HUES6 (cell line): Measurements from ENCODE around the gene XPNPEP1.

Experiments
- H3K27ac ChIP-seq: 2 replicates; pipeline ENCODE4 v1.7.0; 2013; ENCODE audit warnings: low read depth, mild to moderate bottlenecking, low read length, inconsistent platforms
- H3K27me3 ChIP-seq: 2 replicates; pipeline ENCODE4 v1.6.1; 2013; ENCODE audit warnings: low read length; ENCODE audit not compliant: control insufficient read depth, insufficient read depth
- H3K36me3 ChIP-seq: 2 replicates; pipeline ENCODE4 v1.6.1; 2013; ENCODE audit warnings: low read length; ENCODE audit not compliant: control insufficient read depth, insufficient read depth
- H3K4me1 ChIP-seq: 2 replicates; pipeline ENCODE4 v1.6.1; 2013; ENCODE audit warnings: low read length; ENCODE audit not compliant: control insufficient read depth, insufficient read depth
- H3K4me3 ChIP-seq: 2 replicates; pipeline ENCODE4 v1.5.1; 2013; ENCODE audit warnings: low read depth, low read length
- H3K9ac ChIP-seq: one replicate; pipeline ENCODE4 v1.6.1; 2013; ENCODE audit warnings: mild to moderate bottlenecking, low read length
- H3K9me3 ChIP-seq: 2 replicates; pipeline ENCODE4 v1.6.1; 2013; ENCODE audit warnings: low read depth, low read length; ENCODE audit not compliant: control insufficient read depth, insufficient read depth

The XPNPEP1 gene

GRCh38 chr10:109823196-109823595, 100.1 kb downstream of the XPNPEP1 start:
- H3K9me3 ChIP-seq = 0 out of 2 replicates have a peak, but pooled peaks cover 4% of the 10 kb centered on the region
- H3K4me1 ChIP-seq = no peaks in the 10 kb centered on the region
- H3K27ac ChIP-seq = no peak overlapping the region
- H3K36me3 ChIP-seq = no peaks in the 10 kb centered on the region
- H3K9ac ChIP-seq = no peak overlapping the region
- no peak overlapping the region for H3K4me3 ChIP-seq
- no peaks in the 10 kb centered on the region for H3K27me3 ChIP-seq

GRCh38 chr10:109821672-109822071, 101.6 kb downstream of the XPNPEP1 start:
- H3K9me3 ChIP-seq = 0 out of 2 replicates have a peak, but pooled peaks cover 4% of the 10 kb centered on the region
- no peak overlapping the region for H3K27ac ChIP-seq
- H3K4me3 ChIP-seq = no peak overlapping the region
- H3K36me3 ChIP-seq = no peaks in the 10 kb centered on the region
- H3K4me1 ChIP-seq = no peaks in the 10 kb centered on the region
- no peaks in the 10 kb centered on the region for H3K27me3 ChIP-seq
- H3K9ac ChIP-seq = no peak overlapping the region

DNA sequence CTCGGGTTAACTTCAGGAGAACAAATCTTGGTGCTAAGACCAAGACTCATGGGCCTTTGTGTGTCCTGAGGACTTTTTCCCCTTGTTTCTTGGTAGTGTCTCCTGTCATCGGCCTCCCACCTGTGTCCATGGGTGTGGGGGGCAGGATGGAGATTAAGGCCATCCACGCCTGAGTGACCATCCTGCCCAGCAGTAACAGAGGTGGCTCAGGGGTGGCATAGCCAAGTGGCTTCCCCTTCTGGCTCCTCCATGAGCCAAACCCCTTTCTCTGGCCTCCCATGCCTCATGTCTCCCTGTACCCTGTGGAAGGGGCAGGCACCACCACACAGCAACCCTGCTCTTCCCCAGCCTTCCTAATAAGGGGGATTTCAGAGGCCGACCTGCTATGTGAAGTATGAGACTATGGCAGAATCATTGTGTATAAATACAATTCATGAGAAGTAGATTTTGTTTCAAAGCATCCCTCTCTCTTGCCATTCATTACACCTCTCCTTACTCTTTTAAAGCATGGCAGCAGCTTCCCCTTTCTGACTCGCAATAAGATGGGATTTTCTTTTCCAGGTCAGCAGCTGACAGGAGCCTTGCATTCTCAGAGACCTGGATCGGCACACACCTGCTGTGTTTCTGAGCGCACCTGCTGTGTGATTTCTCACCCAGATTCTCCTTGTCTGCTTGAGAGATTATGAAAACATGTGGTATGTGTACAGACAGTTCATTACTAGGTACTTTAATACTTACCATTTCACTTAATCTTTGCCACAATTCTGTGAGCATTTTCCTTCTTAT, 102.5 kb downstream of the XPNPEP1 start:
- Histone ChIP-seq H3K4me3 (no peak overlapping the region), H3K9ac (no peak overlapping the region), H3K36me3 (no peaks in the 10 kb centered on the region), H3K27me3 (no peaks in the 10 kb centered on the region), H3K4me1 (no peaks in the 10 kb centered on the region), H3K27ac (no peak overlapping the region), H3K9me3 (0 out of 2 replicates have a peak, but pooled peaks cover 3% of the 10 kb centered on the region)

DNA sequence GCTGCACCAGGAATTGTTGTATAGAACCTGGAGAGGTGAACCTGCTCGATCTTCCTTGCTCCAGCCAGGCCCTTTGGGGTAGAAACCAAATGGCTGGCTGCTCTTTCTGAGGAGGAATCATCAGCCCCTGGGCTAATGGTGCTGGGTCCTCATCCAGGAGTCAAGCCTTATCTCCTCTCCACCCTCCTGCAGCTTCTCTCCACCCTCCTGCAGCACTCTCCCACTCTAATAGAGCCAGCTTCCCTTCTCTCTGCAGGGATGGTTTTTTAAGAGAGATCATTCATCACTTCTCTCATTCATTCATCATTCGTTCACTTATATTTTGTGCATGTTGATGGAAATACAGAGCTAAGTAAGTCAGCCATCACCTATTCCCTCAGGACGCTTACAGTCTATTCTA, 103.5 kb downstream of the XPNPEP1 start:
- H3K9ac ChIP-seq = no peak overlapping the region
- H3K27me3 ChIP-seq = no peaks in the 10 kb centered on the region
- no peaks in the 10 kb centered on the region for H3K9me3 ChIP-seq
- H3K4me3 ChIP-seq = no peak overlapping the region
- no peaks in the 10 kb centered on the region for H3K4me1 ChIP-seq
- H3K27ac ChIP-seq = no peak overlapping the region
- H3K36me3 ChIP-seq = no peaks in the 10 kb centered on the region
